Calu3 (cell line): ENCODE results near the gene OLIG2. TPM values are rescaled to one million over a fixed set of nuclear protein-coding genes. Genes with fewer than 3 reads are reported as not detected.

Source experiments
- BruUV-seq: library from RNA; stranded (reverse); fragments of 400-500 nt; replicated peaks from 2 replicates; lab custom pipeline; 2021; lab: Mats Ljungman, UMichigan
- CTCF ChIA-PET: fragments of 300-600 bp; sonication (Branson Sonifier 250); formaldehyde crosslinking; loops from one replicate; lab custom pipeline; 2022; ENCODE audit warnings: antibody characterized with exemption; lab: Charles Lee
- DNase-seq: peaks from one replicate; pipeline ENCODE4 v3.0.0; 2022
- H3K27ac Mint-ChIP-seq: one replicate; pipeline ENCODE4 v1.8.0; 2022; ENCODE audit warnings: mixed read lengths; ENCODE audit not compliant: unreplicated experiment
- H3K27me3 Mint-ChIP-seq: one replicate; pipeline ENCODE4 v1.8.0; 2022; ENCODE audit warnings: mixed read lengths; ENCODE audit not compliant: unreplicated experiment
- H3K36me3 Mint-ChIP-seq: one replicate; pipeline ENCODE4 v1.8.0; 2022; ENCODE audit warnings: mild to moderate bottlenecking, moderate library complexity, mixed read lengths; ENCODE audit not compliant: insufficient read depth, unreplicated experiment
- H3K4me1 Mint-ChIP-seq: one replicate; pipeline ENCODE4 v1.8.0; 2022; ENCODE audit warnings: mild to moderate bottlenecking, low read depth, mixed read lengths; ENCODE audit not compliant: unreplicated experiment
- H3K4me3 Mint-ChIP-seq: one replicate; pipeline ENCODE4 v1.8.0; 2022; ENCODE audit warnings: mild to moderate bottlenecking, low read depth, moderate library complexity, mixed read lengths; ENCODE audit not compliant: unreplicated experiment
- H3K9me3 Mint-ChIP-seq: one replicate; pipeline ENCODE4 v1.8.0; 2022; ENCODE audit warnings: low read depth, mixed read lengths; ENCODE audit not compliant: unreplicated experiment
- CTCF ChIP-seq: fragments of 200-600 bp; IDR thresholded peaks from one replicate; pipeline ENCODE4 v1.8.0; 2022; ENCODE audit warnings: antibody characterized with exemption; ENCODE audit not compliant: unreplicated experiment
- intact Hi-C: fragments of 100-400 bp; cut with micrococcal nuclease; formaldehyde crosslinking; loops from one replicate; pipeline ENCODE4 v1.10.0; 2022; ENCODE audit not compliant: unreplicated experiment
- total RNA-seq: library from RNA; stranded (reverse); gene quantifications from 2 replicates; pipeline ENCODE4 v1.2.3, GENCODE V29; 2022

OLIG2 gene
- total RNA-seq, 1 experiment from 2014 or later, result not detected

- DNase-seq, result no peak
- intact Hi-C loops, result no loop called here
- Mint-ChIP-seq H3K9me3 (no peaks in the 10 kb centered on the region), H3K4me1 (no peaks in the 10 kb centered on the region), H3K4me3 (no peak overlapping the region), H3K36me3 (no peaks in the 10 kb centered on the region), H3K27ac (no peak overlapping the region), H3K27me3 (peaks cover 54% of the 10 kb centered on the region)
- TF ChIP-seq CTCF, result no peak
- CTCF ChIA-PET, result interaction anchor here (0.9 kb wide), 1 partner anchor 80 kb away, joined by 3 read pairs; no protein-coding TSS in a partner anchor
- BruUV-seq, result no TSS peak
Measured at GRCh38 chr21:33040215-33040614, 14.5 kb downstream of the OLIG2 start.

- no peak overlapping the region for H3K27ac Mint-ChIP-seq
- H3K27me3 Mint-ChIP-seq, result peaks cover 63% of the 10 kb centered on the region
- TF ChIP-seq CTCF, result no peak
- H3K36me3 Mint-ChIP-seq, result no peaks in the 10 kb centered on the region
- H3K4me3 Mint-ChIP-seq, result no peak overlapping the region
- BruUV-seq, result no TSS peak
- H3K4me1 Mint-ChIP-seq, result no peaks in the 10 kb centered on the region
- intact Hi-C loops, result no loop called here
- no peak for DNase-seq
- H3K9me3 Mint-ChIP-seq, result no peaks in the 10 kb centered on the region
- CTCF ChIA-PET, result no interaction called here
Measured at GRCh38 chr21:33041981-33042380, 16.2 kb downstream of the OLIG2 start.

GRCh38 chr21:33042812-33043211, 17.1 kb downstream of the OLIG2 start:
- TF ChIP-seq CTCF, result no peak
- intact Hi-C loops, result no loop called here
- DNase-seq, result peak; percentile 24
- Mint-ChIP-seq H3K4me3 (no peak overlapping the region), H3K9me3 (no peaks in the 10 kb centered on the region), H3K4me1 (no peaks in the 10 kb centered on the region), H3K27me3 (peaks cover 63% of the 10 kb centered on the region), H3K36me3 (no peaks in the 10 kb centered on the region), H3K27ac (no peak overlapping the region)
- BruUV-seq, result no TSS peak
- CTCF ChIA-PET, result no interaction called here

- Mint-ChIP-seq H3K4me1 (no peaks in the 10 kb centered on the region), H3K27ac (no peak overlapping the region), H3K36me3 (no peaks in the 10 kb centered on the region), H3K4me3 (no peak overlapping the region), H3K27me3 (peaks cover 70% of the 10 kb centered on the region), H3K9me3 (no peaks in the 10 kb centered on the region)
- TF ChIP-seq CTCF, result no peak
- no peak for DNase-seq
- CTCF ChIA-PET, result no interaction called here
- BruUV-seq, result no TSS peak
- intact Hi-C loops, result no loop called here
Measured at GRCh38 chr21:33046455-33046854, 20.7 kb downstream of the OLIG2 start.
